Inflammatory macrophage treated with lipopolysaccharide for 4 hours (primary cell): ENCODE data around the gene GATB.

ENCODE experiments used
- DNase-seq: peaks from one replicate; pipeline ENCODE4 v3.0.0-alpha.2; 2020

GATB gene

GRCh38 chr4:151670843-151671242 lies 90.0 kb downstream of the GATB start:
- DNase-seq = no peak

DNA sequence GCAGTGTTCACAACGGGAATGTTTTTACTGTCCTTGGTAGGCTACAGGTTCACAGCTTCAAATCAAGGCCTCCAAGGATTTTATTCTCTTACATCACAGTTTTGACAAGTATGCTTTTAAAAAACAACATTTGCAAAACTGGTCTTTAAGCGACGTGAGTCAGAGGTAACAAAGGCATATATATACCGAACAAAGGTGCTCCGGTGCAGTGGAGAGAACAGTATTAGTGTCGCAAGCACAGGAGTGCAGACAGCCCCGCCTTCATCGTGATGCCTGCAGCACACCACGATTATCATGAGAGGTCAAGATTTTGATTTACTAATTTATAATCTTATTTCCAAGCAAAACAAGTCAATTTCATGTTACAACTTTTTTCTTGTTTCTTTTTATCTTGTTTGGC lies 90.8 kb downstream of the GATB start:
- no peak for DNase-seq

DNA sequence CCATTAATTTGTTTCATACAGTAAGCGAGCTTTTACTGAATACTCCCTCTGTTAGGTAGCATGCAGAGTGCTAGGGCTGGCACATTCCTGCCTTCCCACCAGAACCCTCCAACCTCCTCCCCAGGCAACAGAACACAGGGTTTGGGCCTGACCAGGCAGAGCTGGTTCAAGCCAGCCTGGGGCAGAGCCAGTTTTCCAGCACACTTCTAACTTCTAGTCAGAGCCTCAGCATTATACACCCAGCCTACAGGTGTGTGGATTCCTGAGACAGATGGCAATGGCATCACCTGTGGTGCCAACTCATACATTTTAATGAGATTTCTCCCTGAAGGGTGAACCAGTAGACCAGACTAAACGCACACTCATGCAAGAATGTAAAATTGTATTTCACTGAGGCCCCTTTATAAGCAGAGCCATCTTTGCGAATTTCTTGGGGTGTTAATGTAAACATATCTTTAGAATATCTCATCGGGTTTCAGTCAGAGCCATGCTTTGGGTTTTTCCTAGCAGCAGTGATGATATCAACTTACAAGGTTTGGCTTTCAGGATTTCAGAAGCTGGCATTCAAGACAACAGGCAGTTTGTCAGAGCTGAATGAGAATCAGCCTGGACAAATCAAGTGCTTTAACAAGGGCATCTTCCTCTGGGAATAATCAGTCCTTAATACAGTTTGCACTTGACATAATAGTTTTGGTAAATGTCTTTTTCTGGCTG lies 92.0 kb downstream of the GATB start:
- DNase-seq = no peak

GRCh38 chr4:151667666-151668065 lies 93.1 kb downstream of the GATB start:
- no peak for DNase-seq

DNA sequence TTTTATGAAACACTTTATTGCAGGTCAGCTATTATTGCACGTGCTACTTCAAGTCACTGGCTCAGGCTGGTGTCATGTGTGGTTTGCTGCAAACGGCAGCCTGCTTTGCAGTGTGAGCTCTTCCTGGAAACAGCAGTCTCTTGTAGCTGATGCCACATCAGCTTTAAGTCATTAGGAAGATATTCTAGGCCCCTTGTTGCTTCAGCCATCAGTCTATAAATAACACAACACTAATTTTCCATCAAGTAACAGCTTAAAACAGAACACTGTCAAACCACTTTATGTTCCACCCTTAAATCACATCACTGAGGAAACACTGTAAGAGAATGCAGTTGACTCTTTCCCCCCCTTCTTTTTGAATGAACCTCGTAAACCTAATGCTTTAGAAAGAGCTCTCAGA lies 93.8 kb downstream of the GATB start:
- DNase-seq = no peak

DNA sequence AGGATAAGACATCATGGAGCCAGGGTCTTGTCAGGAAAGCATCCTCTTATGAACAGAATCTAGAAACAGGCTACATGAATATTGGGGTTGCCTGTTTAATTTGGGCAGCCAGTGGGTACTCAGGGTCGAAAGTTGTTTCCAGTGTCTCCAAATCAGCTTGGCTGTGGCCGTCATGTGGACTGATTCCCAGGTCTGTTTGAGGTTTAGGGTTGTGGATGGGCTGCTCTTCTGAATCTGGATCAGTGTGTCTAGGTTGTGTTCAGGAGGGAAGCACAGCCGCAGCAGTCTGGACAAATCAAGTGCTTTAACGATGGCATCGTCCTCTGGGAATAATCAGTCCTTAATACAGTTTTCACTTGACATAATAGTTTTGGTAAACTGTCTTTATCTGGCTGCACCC lies 94.3 kb downstream of the GATB start:
- DNase-seq = no peak

DNA sequence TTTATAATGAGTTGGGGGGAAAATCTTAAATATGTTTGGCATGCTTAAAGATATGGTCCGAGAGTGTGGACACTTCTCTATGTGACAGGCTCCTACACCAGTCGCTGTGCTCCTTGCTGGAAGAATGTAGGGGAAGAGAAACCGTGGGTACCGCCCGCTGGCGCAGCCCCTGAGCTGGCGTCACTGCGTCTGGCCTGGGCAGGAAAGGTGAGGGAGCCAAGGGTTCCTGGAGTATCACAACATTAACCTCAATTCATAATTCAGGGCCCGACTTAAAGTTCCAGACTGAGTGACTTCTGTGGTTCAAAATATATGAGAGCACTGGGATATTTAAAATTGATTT lies 95.1 kb downstream of the GATB start:
- DNase-seq = no peak

- DNase-seq = peak; percentile 40
Measured at GRCh38 chr4:151665022-151665784, 95.6 kb downstream of the GATB start.

- DNase-seq = no peak
Measured at GRCh38 chr4:151664289-151664688, 96.5 kb downstream of the GATB start.

GRCh38 chr4:151663109-151663508 lies 97.7 kb downstream of the GATB start:
- DNase-seq = no peak

DNA sequence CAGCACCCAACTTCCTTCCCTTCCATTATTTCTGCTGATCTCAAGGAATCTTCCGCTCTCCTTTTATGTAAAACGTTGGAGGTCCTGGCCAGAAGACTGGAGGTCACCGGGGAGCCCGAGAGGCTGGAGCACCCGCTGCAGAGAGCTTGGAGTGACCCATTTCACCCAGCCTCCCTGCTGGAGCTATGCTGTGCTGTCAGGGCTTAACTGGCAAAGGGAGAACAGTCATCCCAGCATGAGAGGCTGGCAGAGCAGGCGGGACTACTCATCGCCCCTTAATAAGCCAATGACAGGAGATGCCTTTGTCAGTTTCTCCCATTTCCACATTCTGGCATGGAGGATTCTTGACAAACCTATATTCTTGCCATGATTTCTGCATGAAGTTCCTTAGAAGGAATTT lies 98.9 kb downstream of the GATB start:
- no peak for DNase-seq

DNA sequence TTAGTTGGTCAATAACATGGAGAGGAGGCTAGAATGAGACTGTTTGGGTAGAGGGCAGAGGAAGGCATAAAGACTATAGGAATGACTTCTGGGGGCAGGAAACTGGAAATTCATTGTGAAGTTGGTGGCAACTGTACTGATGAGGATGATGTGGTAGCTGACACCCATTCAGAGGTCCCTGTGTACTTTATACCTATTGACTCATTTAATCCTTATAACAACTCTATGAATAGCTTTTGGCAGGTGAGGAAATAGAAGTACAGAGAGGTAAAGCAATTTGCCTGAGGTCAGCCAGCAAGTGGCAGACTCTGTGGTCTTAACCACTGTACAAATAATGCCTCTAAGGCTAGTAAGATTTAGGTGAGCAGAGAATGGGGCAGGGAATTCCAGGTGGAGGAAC lies 100.1 kb downstream of the GATB start:
- no peak for DNase-seq

DNA sequence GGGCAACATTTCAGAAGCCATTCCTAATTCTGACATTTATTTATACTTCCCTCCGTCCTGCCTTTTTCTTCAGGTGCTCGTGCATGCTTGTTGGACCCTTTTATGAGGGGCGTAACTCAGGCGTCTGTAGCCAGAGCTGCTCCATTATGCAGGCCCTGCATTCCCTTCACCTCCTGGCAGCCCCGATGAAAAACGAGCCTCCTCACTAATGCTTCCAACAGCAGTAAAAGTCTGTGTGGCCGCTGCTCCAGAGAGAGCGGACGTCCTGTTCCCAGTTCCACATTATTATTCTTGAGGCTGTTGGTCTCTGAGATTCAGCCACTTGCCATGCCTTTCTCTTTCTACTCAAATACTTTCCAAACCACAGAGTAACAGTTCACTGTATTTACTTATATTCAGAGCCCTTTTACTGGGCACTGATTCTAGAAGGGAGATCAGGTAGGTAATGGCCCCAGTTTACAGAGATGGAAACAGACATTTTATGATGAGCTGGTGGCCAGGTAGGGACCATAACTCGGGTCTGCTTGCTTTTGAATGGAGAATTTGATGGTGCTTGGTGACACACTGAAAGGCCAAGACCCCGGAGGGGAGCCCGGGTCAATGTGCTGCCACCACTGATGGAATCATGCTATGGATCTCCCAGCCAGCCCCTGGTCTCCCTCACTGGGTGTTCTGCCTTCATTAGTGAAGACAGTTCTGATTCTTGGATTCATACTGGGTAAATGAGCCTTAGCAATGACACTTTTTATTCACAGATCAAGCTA lies 101.0 kb downstream of the GATB start:
- no peak for DNase-seq

DNA sequence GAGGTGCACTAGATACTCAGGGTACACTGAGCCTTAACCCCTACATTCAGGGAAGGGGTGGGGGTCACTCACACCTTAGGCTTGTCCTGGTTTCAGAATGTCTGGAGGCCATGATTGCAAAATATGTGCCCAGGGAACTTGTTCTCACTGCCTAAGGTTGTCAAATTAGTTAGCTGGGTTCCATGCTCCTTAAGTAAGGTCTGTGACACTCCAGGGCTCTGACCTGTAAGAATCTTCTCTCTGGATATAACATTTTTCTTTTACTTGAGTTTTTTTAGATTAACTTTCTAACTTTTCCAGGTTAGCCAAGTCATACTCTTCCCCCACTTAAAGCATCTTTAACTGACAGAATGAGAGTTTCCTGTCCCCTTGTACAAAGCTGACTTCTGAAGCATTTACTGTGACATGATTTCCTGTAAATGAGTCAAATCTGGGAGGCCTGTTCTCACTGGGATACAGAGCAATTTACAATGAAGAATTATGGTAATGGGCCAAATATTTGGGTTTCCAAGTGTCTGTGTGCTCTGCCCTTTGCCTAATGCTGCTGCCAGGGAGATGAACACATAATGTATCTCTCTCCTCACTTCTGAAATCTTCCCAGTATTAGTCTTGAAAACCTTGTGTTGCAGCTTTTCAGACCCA lies 101.7 kb downstream of the GATB start:
- no peak for DNase-seq

DNA sequence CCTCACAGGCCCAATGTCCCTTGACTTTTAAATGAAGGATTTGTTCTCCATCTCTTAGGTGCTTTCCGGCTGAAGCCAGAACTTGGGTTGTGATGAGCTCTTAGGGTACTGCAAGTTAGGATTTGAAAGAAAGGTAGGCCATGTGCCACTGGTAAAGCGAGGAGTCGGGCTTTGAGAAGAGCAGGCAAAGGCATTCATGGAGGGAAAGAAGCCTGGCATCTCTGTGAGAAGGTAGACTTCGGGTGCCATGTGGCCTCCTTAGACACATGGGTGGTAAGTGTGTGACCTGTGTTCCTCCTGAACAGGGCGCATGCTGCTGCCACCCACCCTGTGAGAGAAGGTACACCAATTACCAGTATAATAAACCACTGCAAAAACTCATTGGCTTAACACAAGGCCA lies 102.9 kb downstream of the GATB start:
- DNase-seq = no peak

DNA sequence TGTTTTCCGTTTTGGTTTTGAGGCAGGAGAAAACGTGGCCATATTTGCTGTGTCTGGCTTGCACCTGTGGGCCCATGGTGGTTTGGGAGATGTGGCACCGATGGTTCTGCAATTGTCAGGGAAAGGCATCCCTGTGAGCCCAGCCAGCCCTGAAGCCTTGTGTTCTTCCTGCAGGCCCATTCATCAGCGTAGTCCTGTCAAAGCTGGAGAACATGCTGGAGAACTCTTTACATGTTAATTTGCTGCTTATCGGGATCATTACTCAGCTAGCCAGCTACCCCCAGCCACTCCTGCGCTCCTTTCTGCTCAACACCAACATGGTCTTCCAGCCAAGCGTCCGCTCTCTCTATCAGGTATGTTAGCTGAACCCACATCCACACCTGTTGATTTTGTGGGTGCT lies 104.7 kb downstream of the GATB start:
- DNase-seq = no peak

GRCh38 chr4:151653548-151653918 lies 107.3 kb downstream of the GATB start:
- no peak for DNase-seq

GRCh38 chr4:151652841-151653547 lies 107.8 kb downstream of the GATB start:
- DNase-seq = no peak

DNA sequence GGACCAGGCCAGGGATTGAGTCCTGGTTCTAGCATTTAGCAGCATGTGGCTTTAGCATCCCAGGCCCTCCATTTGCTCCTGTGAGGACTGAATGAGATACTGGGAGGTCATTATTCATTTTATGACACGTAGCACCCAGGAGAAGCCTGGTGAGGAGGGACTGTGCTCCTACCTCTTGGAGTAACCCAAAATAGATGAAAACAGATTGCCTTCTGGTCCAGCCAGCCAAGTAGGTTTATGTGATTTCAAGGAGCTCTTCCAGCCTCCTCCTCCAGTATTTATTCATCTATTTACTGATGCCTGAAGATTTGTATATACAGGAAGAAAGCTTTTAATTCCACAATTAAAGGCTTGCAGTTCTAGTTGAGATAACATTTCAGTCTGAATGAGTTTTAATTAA lies 109.3 kb downstream of the GATB start:
- no peak for DNase-seq

GRCh38 chr4:151649479-151649878 lies 111.3 kb downstream of the GATB start:
- no peak for DNase-seq

DNA sequence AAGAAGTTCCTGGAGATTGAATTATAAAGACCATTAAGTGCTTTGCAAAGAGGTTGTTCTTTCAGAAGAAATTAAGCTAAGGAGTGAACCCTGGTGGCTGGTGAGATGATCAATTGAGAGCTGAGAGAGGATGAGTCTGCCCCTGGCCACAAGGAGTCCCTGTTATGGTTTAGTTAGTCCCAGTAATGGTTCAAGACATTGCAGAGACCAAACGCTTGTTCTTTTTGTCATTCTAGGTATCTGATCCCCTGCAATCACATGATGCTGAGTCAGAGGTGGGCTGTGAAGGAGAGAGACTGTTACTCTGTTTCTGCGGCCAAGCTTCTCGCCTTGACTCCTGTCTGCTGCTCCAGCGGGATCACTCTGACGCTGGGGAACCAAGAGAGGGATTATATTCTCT lies 114.5 kb downstream of the GATB start:
- no peak for DNase-seq

- no peak for DNase-seq
Measured at GRCh38 chr4:151644622-151645021, 116.2 kb downstream of the GATB start.

DNA sequence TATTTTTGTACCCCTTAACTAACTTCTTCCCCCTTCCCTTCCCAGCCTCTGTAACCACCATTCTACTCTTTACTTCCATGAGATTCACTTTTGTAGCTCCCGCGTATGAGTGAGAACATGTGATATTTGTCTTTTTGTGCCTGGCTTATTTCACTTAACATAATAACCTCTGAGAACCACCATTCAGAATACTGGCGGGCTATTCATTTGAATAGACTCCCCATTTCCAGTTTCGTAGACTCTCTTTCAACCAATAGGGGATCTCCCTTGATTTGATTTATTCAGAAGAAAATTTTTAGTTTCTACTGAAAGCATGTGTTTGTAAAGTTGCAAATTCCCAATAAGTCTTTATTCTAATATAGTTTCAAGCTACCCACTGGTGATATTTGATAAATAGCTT lies 117.2 kb downstream of the GATB start:
- DNase-seq = no peak
